ENCODE measurements around the gene PPP1R15A.

- TF ChIP-seq EZH2 (IDR thresholded peaks at IDR 0.05; ENCODE audit: insufficient read depth, poor library complexity, severe bottlenecking) (no peak), EZH2phosphoT487 (IDR thresholded peaks at IDR 0.05; ENCODE audit: insufficient read depth, low read depth) (no peak)
Measured at GRCh38 chr19:48866692-48867091, 5.5 kb upstream of the PPP1R15A start.

Data from GM23248 (cell line).